Neural cell (in vitro differentiated cells): ENCODE data around the gene EML6. TPM values are rescaled to one million over a fixed set of nuclear protein-coding genes. Genes with fewer than 3 reads are reported as not detected.

Source experiments
- H2AFZ ChIP-seq: fragments of 200-600, 300-800 bp; sonication (generic), shearing (Covaris generic); 2 replicates; pipeline ENCODE4 v1.6.0; 2014; ENCODE audit warnings: low read depth, mild to moderate bottlenecking, antibody characterized with exemption, low read length, moderate library complexity
- H3F3A ChIP-seq: fragments of 200-600 bp; shearing (Covaris generic); 2 replicates; pipeline ENCODE4 v1.6.1; 2016; ENCODE audit warnings: mild to moderate bottlenecking, moderate library complexity, mixed read lengths, antibody characterized with exemption, low read length; ENCODE audit not compliant: insufficient read depth, poor library complexity, severe bottlenecking
- H3K27ac ChIP-seq: fragments of 200-600, 300-800 bp; sonication (generic), shearing (Covaris generic); 2 replicates; pipeline ENCODE4 v1.5.1; 2014; ENCODE audit warnings: mild to moderate bottlenecking, low read length, moderate library complexity
- H3K27me3 ChIP-seq: fragments of 300-800, 200-600 bp; sonication (generic), shearing (Covaris generic); 2 replicates; pipeline ENCODE4 v1.6.0; 2014; ENCODE audit warnings: mild to moderate bottlenecking, low read depth, low read length, moderate library complexity; ENCODE audit not compliant: insufficient read depth
- H3K36me3 ChIP-seq: fragments of 300-800, 200-600 bp; sonication (generic), shearing (Covaris generic); 2 replicates; pipeline ENCODE4 v1.5.1; 2014; ENCODE audit warnings: mild to moderate bottlenecking, antibody characterized with exemption, low read length, moderate library complexity; ENCODE audit not compliant: insufficient read depth
- H3K4me2 ChIP-seq: fragments of 300-800, 200-600 bp; sonication (generic), shearing (Covaris generic); 2 replicates; pipeline ENCODE4 v1.6.0; 2014; ENCODE audit warnings: mild to moderate bottlenecking, low read length
- H3K4me3 ChIP-seq: fragments of 300-800, 200-600 bp; sonication (generic), shearing (Covaris generic); 2 replicates; pipeline ENCODE4 v1.5.1; 2014; ENCODE audit warnings: mild to moderate bottlenecking, low read length, moderate library complexity
- H3K79me2 ChIP-seq: fragments of 200-600 bp; shearing (Covaris generic); replicated peaks from 2 replicates; pipeline ENCODE4 v1.6.0; 2014; ENCODE audit warnings: mild to moderate bottlenecking, low read length, moderate library complexity; ENCODE audit not compliant: insufficient read depth
- H3K9ac ChIP-seq: fragments of 300-800, 200-600 bp; sonication (generic), shearing (Covaris generic); 2 replicates; pipeline ENCODE4 v1.6.1; 2016; ENCODE audit warnings: mild to moderate bottlenecking, low read length, mixed read lengths
- H3K9me2 ChIP-seq: fragments of 200-600 bp; shearing (Covaris generic); 2 replicates; pipeline ENCODE4 v1.6.1; 2016; ENCODE audit warnings: mild to moderate bottlenecking, low read length, mixed read lengths; ENCODE audit not compliant: insufficient read depth
- H3K9me3 ChIP-seq: fragments of 200-600, 300-800 bp; sonication (generic), shearing (Covaris generic); 2 replicates; pipeline ENCODE4 v1.6.1; 2016; ENCODE audit warnings: mild to moderate bottlenecking, mixed run types, low read length, moderate library complexity, mixed read lengths
- H4K20me1 ChIP-seq: fragments of 200-600 bp; shearing (Covaris generic); 2 replicates; pipeline ENCODE4 v1.6.1; 2016; ENCODE audit warnings: mild to moderate bottlenecking, mixed run types; ENCODE audit not compliant: insufficient read depth
- EP300 ChIP-seq: fragments of 450-650 bp; conservative IDR thresholded peaks from 2 replicates; pipeline ENCODE4 v1.6.1; 2014; ENCODE audit warnings: antibody characterized with exemption, mild to moderate bottlenecking, moderate library complexity; ENCODE audit not compliant: poor library complexity, severe bottlenecking
- EZH2 ChIP-seq: fragments of 200-600, 300-800 bp; shearing (Covaris generic), sonication (generic); IDR thresholded peaks from 2 replicates; pipeline ENCODE4 v1.6.1; 2014; ENCODE audit warnings: antibody characterized with exemption, low read length, borderline replicate concordance, mild to moderate bottlenecking; ENCODE audit not compliant: insufficient read depth, poor library complexity, severe bottlenecking
- MXI1 ChIP-seq: fragments of 450-650 bp; conservative IDR thresholded peaks from 2 replicates; pipeline ENCODE4 v1.6.1; 2014; ENCODE audit warnings: antibody characterized with exemption, mild to moderate bottlenecking; ENCODE audit not compliant: poor library complexity, severe bottlenecking
- POLR2AphosphoS5 ChIP-seq: IDR thresholded peaks from 2 replicates; pipeline ENCODE4 v1.6.1; 2012
- RAD21 ChIP-seq: fragments of 450-650 bp; conservative IDR thresholded peaks from 2 replicates; pipeline ENCODE4 v1.6.1; 2014; ENCODE audit warnings: antibody characterized with exemption, mild to moderate bottlenecking, moderate library complexity
- SMC3 ChIP-seq: fragments of 450-650 bp; conservative IDR thresholded peaks from 2 replicates; pipeline ENCODE4 v1.6.1; 2014; ENCODE audit warnings: antibody characterized with exemption, mild to moderate bottlenecking, moderate library complexity; ENCODE audit not compliant: poor library complexity
- TAF1 ChIP-seq: IDR thresholded peaks from 2 replicates; pipeline ENCODE4 v1.6.1; 2012; ENCODE audit warnings: low read depth
- polyA plus RNA-seq: library from polyadenylated mRNA; depleted of rRNA; stranded (reverse); fragments of >200 nt; gene quantifications from 2 replicates; pipeline ENCODE4 v1.2.3, GENCODE V29; 2014
- TF ChIP-seq, protein P1 (sequence below): fragments of 450-650 bp; IDR thresholded peaks from 2 replicates; pipeline ENCODE4 v1.5.1; 2014; ENCODE audit warnings: antibody characterized with exemption, mild to moderate bottlenecking, moderate library complexity; ENCODE audit not compliant: poor library complexity, severe bottlenecking
- TF ChIP-seq, protein P2 (sequence below): IDR thresholded peaks from 2 replicates; pipeline ENCODE4 v1.6.1; 2012; ENCODE audit warnings: borderline replicate concordance

EML6 gene
- polyA plus RNA-seq, 1 donor from 2014 or later: 13.4 TPM

DNA sequence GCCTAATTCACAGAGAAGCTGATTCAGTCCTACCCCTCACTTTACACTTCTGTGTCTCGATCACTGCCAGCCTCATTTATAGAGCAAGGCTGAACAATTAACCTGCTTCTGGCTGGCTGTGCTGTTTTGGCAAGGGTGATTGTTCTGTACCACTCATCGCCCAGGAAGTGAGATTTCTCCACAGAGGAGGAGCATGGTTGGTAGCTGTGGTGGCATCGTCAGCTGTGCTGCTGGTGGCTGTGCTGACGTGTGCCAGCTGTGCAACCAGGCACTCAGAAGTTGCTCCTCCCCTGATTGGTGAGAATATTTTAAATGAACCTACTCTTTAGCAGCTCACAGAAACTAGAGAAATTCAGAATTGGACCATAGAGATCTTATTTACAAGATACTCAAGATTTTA, 158.3 kb downstream of the EML6 start:
- Histone ChIP-seq H3K4me3 (no peak overlapping the region), H4K20me1 (no peaks in the 10 kb centered on the region), H3K9ac (no peak overlapping the region), H3K36me3 (no peaks in the 10 kb centered on the region), H3K4me2 (no peak overlapping the region), H3K27me3 (no peaks in the 10 kb centered on the region), H3K9me3 (no peaks in the 10 kb centered on the region), H3F3A (no peaks in the 10 kb centered on the region), H3K9me2 (no peaks in the 10 kb centered on the region), H3K27ac (no peak overlapping the region), H3K79me2 (no peaks in the 10 kb centered on the region), H2AFZ (no peak overlapping the region)
- no peak for TF ChIP-seq TAF1
- TF ChIP-seq, protein P1, sequence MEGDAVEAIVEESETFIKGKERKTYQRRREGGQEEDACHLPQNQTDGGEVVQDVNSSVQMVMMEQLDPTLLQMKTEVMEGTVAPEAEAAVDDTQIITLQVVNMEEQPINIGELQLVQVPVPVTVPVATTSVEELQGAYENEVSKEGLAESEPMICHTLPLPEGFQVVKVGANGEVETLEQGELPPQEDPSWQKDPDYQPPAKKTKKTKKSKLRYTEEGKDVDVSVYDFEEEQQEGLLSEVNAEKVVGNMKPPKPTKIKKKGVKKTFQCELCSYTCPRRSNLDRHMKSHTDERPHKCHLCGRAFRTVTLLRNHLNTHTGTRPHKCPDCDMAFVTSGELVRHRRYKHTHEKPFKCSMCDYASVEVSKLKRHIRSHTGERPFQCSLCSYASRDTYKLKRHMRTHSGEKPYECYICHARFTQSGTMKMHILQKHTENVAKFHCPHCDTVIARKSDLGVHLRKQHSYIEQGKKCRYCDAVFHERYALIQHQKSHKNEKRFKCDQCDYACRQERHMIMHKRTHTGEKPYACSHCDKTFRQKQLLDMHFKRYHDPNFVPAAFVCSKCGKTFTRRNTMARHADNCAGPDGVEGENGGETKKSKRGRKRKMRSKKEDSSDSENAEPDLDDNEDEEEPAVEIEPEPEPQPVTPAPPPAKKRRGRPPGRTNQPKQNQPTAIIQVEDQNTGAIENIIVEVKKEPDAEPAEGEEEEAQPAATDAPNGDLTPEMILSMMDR: no peak
- no peak for TF ChIP-seq MXI1
- no peak for TF ChIP-seq EP300
- TF ChIP-seq, protein P2, sequence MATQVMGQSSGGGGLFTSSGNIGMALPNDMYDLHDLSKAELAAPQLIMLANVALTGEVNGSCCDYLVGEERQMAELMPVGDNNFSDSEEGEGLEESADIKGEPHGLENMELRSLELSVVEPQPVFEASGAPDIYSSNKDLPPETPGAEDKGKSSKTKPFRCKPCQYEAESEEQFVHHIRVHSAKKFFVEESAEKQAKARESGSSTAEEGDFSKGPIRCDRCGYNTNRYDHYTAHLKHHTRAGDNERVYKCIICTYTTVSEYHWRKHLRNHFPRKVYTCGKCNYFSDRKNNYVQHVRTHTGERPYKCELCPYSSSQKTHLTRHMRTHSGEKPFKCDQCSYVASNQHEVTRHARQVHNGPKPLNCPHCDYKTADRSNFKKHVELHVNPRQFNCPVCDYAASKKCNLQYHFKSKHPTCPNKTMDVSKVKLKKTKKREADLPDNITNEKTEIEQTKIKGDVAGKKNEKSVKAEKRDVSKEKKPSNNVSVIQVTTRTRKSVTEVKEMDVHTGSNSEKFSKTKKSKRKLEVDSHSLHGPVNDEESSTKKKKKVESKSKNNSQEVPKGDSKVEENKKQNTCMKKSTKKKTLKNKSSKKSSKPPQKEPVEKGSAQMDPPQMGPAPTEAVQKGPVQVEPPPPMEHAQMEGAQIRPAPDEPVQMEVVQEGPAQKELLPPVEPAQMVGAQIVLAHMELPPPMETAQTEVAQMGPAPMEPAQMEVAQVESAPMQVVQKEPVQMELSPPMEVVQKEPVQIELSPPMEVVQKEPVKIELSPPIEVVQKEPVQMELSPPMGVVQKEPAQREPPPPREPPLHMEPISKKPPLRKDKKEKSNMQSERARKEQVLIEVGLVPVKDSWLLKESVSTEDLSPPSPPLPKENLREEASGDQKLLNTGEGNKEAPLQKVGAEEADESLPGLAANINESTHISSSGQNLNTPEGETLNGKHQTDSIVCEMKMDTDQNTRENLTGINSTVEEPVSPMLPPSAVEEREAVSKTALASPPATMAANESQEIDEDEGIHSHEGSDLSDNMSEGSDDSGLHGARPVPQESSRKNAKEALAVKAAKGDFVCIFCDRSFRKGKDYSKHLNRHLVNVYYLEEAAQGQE: no peak
- no peak for TF ChIP-seq EZH2
- no peak for TF ChIP-seq POLR2AphosphoS5
- no peak for TF ChIP-seq SMC3
- TF ChIP-seq RAD21: no peak

DNA sequence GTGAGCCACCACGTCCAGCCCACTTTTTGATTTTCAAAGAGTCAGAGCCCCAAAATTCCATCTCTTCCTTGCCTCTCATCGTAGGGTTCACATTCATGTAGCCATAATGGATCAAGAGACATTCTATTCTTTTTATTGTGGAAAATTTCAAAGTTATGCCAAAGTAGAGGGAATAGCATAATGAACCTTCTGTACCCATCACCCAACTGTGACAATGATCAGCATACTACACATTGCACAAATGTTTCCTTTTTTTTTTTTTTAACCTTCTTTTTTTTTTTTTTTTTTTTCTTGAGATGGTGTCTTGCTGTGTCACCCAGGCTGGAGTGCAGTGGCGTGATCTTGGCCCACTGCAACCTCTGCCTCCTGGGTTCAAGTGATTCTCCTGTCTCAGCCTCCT, 162.4 kb downstream of the EML6 start:
- no peak overlapping the region for H3K27ac ChIP-seq
- no peaks in the 10 kb centered on the region for H3K36me3 ChIP-seq
- no peaks in the 10 kb centered on the region for H3K9me2 ChIP-seq
- H3K79me2 ChIP-seq: no peaks in the 10 kb centered on the region
- no peak overlapping the region for H3K4me3 ChIP-seq
- no peaks in the 10 kb centered on the region for H4K20me1 ChIP-seq
- no peaks in the 10 kb centered on the region for H3F3A ChIP-seq
- no peaks in the 10 kb centered on the region for H3K27me3 ChIP-seq
- TF ChIP-seq POLR2AphosphoS5 (no peak), RAD21 (no peak), SMC3 (no peak), TAF1 (no peak), MXI1 (no peak), EP300 (no peak), EZH2 (no peak)
- TF ChIP-seq, protein P2: no peak
- TF ChIP-seq, protein P1: no peak
- no peak overlapping the region for H3K9ac ChIP-seq
- no peak overlapping the region for H3K4me2 ChIP-seq
- H2AFZ ChIP-seq: no peak overlapping the region
- H3K9me3 ChIP-seq: no peaks in the 10 kb centered on the region
